Ascending aorta (tissue), 2 donors: ENCODE data around the gene MED9. TPM values are rescaled to one million over a fixed set of nuclear protein-coding genes. Genes with fewer than 3 reads are reported as not detected.

Experiments
- DNase-seq, 2 donors: peaks; one replicate each; pipeline ENCODE4 v3.0.0-alpha.2; 2019; ENCODE audit warnings: low spot score in 2 of 2
- H3K27ac ChIP-seq, 2 donors: fragments of 200-600 bp; sonication (generic); one replicate each; pipeline ENCODE4 v1.5.1; 2016 to 2017; ENCODE audit warnings: mild to moderate bottlenecking in 1 of 2
- H3K27me3 ChIP-seq: fragments of 200-600 bp; sonication (generic); one replicate; pipeline ENCODE4 v1.5.1; 2017
- H3K36me3 ChIP-seq, 2 donors: fragments of 200-600 bp; sonication (generic); one replicate each; pipeline ENCODE4 v1.5.1; 2016
- H3K4me1 ChIP-seq, 2 donors: fragments of 200-600 bp; sonication (generic); one replicate each; pipeline ENCODE4 v1.5.1; 2016 to 2017; ENCODE audit warnings: mild to moderate bottlenecking in 1 of 2
- H3K4me3 ChIP-seq, 2 donors: fragments of 200-600 bp; sonication (generic); one replicate each; pipeline ENCODE4 v1.5.1; 2016 to 2017; ENCODE audit warnings: mild to moderate bottlenecking in 1 of 2
- H3K9me3 ChIP-seq, 2 donors: fragments of 200-600 bp; sonication (generic); one replicate each; pipeline ENCODE4 v1.5.1; 2016
- intact Hi-C: fragments of 100-400 bp; cut with DNase I; formaldehyde crosslinking; loops from one replicate; pipeline ENCODE4 v1.15.1; 2023
- total RNA-seq: library from RNA; depleted of rRNA; stranded (reverse); fragments of >200 nt; gene quantifications from one replicate; pipeline ENCODE4 v1.1.0, GENCODE V29; 2016
- TF ChIP-seq, protein P1 (sequence below), 3 experiments: fragments of 200-600 bp in 2 of 3; fragments of 450-650 bp in 1 of 3; sonication (generic) in 2 of 3; IDR thresholded peaks; one replicate each; pipeline ENCODE4 v1.5.1; 2016 to 2019; ENCODE audit warnings: antibody characterized with exemption in 3 of 3, mild to moderate bottlenecking in 1 of 3, moderate library complexity in 1 of 3

MED9 gene
- total RNA-seq, 1 donor from 2014 or later = 16.9 TPM

DNA sequence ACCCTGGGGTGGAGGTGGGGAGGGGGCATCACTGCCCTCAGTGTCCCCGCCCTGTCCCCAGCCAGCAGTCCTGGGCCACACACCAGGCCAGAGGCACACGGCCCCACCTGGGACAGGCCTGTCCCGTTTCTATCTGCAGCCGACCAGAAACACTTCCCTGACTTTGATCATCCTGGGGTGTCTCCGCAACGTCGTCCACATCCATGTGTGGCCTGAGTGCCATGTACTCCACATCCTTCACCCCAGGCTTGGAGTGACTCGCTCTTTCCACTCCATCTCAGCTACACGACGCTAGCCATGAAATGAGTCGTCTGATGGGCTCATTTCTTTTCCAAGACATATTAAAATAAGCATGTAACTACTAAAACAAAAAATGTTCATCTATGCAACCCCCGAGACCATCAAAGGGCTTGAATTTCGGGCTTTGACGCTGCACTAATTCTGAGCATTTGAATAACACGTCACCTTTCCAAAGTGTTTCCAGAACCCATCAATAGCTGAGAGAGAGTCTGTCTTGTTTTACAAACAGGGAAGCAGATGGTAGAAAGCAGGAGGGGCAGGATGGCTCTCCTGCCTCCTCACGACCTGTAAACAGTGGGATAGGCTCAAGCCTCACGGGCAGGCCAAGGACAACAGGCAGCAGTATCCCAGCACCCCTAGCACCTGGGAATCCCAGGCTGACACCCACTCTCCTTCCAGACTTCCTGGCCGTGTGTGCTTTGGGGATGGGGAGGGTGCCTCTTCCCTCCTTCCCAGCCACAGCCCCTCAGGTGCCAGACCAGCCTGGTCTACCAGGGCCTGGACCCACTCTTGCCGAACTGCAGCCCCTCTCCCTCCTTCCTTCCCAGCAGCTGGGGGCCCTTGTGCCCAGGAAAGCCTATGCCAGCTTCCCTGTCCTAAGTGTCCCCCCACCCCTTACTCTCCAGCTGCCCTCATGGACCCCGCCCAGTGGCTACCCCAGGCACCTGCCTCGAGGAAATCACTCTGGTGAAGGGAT lies 39.4 kb downstream of the MED9 start:
- Histone ChIP-seq H3K4me1 (peaks cover 0 to 9% of the 10 kb centered on the region in 2 donors), H3K9me3 (no peaks in the 10 kb centered on the region), H3K27ac (no peak overlapping the region), H3K4me3 (no peak overlapping the region), H3K27me3 (no peaks in the 10 kb centered on the region), H3K36me3 (no peaks in the 10 kb centered on the region)
- DNase-seq = no peak
- TF ChIP-seq, protein P1, sequence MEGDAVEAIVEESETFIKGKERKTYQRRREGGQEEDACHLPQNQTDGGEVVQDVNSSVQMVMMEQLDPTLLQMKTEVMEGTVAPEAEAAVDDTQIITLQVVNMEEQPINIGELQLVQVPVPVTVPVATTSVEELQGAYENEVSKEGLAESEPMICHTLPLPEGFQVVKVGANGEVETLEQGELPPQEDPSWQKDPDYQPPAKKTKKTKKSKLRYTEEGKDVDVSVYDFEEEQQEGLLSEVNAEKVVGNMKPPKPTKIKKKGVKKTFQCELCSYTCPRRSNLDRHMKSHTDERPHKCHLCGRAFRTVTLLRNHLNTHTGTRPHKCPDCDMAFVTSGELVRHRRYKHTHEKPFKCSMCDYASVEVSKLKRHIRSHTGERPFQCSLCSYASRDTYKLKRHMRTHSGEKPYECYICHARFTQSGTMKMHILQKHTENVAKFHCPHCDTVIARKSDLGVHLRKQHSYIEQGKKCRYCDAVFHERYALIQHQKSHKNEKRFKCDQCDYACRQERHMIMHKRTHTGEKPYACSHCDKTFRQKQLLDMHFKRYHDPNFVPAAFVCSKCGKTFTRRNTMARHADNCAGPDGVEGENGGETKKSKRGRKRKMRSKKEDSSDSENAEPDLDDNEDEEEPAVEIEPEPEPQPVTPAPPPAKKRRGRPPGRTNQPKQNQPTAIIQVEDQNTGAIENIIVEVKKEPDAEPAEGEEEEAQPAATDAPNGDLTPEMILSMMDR (IDR thresholded peaks at IDR 0.05) = no peak
- intact Hi-C loops = no loop called here

- no peak overlapping the region for H3K27ac ChIP-seq
- H3K4me3 ChIP-seq = no peak overlapping the region
- no peaks in the 10 kb centered on the region for H3K27me3 ChIP-seq
- no peaks in the 10 kb centered on the region for H3K9me3 ChIP-seq
- intact Hi-C loops = no loop called here
- DNase-seq = no peak
- H3K36me3 ChIP-seq = no peaks in the 10 kb centered on the region
- peaks cover 0 to 4% of the 10 kb centered on the region in 2 donors for H3K4me1 ChIP-seq
- TF ChIP-seq, protein P1 (IDR thresholded peaks at IDR 0.05) = no peak
Measured at GRCh38 chr17:17516941-17517720, 40.3 kb downstream of the MED9 start.

GRCh38 chr17:17518014-17518413 lies 41.2 kb downstream of the MED9 start:
- Histone ChIP-seq H3K4me3 (no peak overlapping the region), H3K36me3 (no peaks in the 10 kb centered on the region), H3K4me1 (no peaks in the 10 kb centered on the region), H3K27me3 (no peaks in the 10 kb centered on the region), H3K27ac (no peak overlapping the region), H3K9me3 (no peaks in the 10 kb centered on the region)
- TF ChIP-seq, protein P1 (IDR thresholded peaks at IDR 0.05) = no peak
- intact Hi-C loops = no loop called here
- no peak for DNase-seq

- intact Hi-C loops = no loop called here
- no peak overlapping the region for H3K4me3 ChIP-seq
- DNase-seq = no peak
Measured at GRCh38 chr17:17518951-17519350, 42.2 kb downstream of the MED9 start.

GRCh38 chr17:17519886-17520285 lies 43.1 kb downstream of the MED9 start:
- H3K36me3 ChIP-seq = no peaks in the 10 kb centered on the region
- no peak for DNase-seq
- TF ChIP-seq, protein P1 (IDR thresholded peaks at IDR 0.05) = no peak
- no peaks in the 10 kb centered on the region for H3K9me3 ChIP-seq
- H3K4me1 ChIP-seq = no peaks in the 10 kb centered on the region
- no peaks in the 10 kb centered on the region for H3K27me3 ChIP-seq
- intact Hi-C loops = no loop called here
- no peak overlapping the region for H3K4me3 ChIP-seq
- no peak overlapping the region for H3K27ac ChIP-seq

More at GRCh38 chr17:17518951-17519350, 42.2 kb downstream of the MED9 start:
- H3K9me3 ChIP-seq = no peaks in the 10 kb centered on the region
- no peak overlapping the region for H3K27ac ChIP-seq
- TF ChIP-seq, protein P1 (IDR thresholded peaks at IDR 0.05) = no peak
- H3K4me1 ChIP-seq = no peaks in the 10 kb centered on the region
- H3K36me3 ChIP-seq = no peaks in the 10 kb centered on the region
- H3K27me3 ChIP-seq = no peaks in the 10 kb centered on the region
